ENCODE measurements around the gene GPANK1.
"Not testable (repeated sequence)": the region's sequence is repeated elsewhere in the genome, so short reads cannot be mapped to it uniquely, and the experiment has no call there.

The GPANK1 gene

GRCh38 chr6:31664790-31665500 lies at the start of gene GPANK1:
Gene GPANK1 (minus strand): TSS chr6:31664997. CDS start chr6:31664478, 519 bp downstream.
- FAIRE-seq, result peak; percentile 53

GRCh38 chr6:31713991-31714684 lies 49.3 kb upstream of the GPANK1 start:
- no peak for FAIRE-seq

- no peak for FAIRE-seq
Observed at GRCh38 chr6:31713465-31713864, 48.7 kb upstream of the GPANK1 start.

GRCh38 chr6:31712296-31712695 lies 47.5 kb upstream of the GPANK1 start:
- no peak for FAIRE-seq

- no peak for FAIRE-seq
Observed at GRCh38 chr6:31711233-31711632, 46.4 kb upstream of the GPANK1 start.

GRCh38 chr6:31710523-31711219 lies 45.9 kb upstream of the GPANK1 start:
- FAIRE-seq, result no peak

- FAIRE-seq, result not testable (repeated sequence)
Observed at GRCh38 chr6:31709157-31709556, 44.4 kb upstream of the GPANK1 start.

GRCh38 chr6:31708224-31708623 lies 43.4 kb upstream of the GPANK1 start:
- no peak for FAIRE-seq

- no peak for FAIRE-seq
Observed at GRCh38 chr6:31707701-31708100, 42.9 kb upstream of the GPANK1 start.

- FAIRE-seq, result no peak
Observed at GRCh38 chr6:31706599-31706998, 41.8 kb upstream of the GPANK1 start, which contains the start of gene LY6G6F. Gene LY6G6F (plus strand): TSS chr6:31706866. CDS start chr6:31706907, 41 bp downstream.

- no peak for FAIRE-seq
Observed at GRCh38 chr6:31705931-31706330, 41.1 kb upstream of the GPANK1 start.

GRCh38 chr6:31702819-31703716 lies 38.3 kb upstream of the GPANK1 start, which contains the start of gene ABHD16A:
Gene ABHD16A (minus strand): TSS chr6:31703324. CDS start chr6:31703281, 43 bp downstream.
- peak; percentile 69 for FAIRE-seq

GRCh38 chr6:31702405-31702818 lies 37.6 kb upstream of the GPANK1 start:
- FAIRE-seq, result no peak

- no peak for FAIRE-seq
Observed at GRCh38 chr6:31701666-31702404, 37.0 kb upstream of the GPANK1 start.

GRCh38 chr6:31700740-31701401 lies 36.1 kb upstream of the GPANK1 start:
- FAIRE-seq, result no peak

- FAIRE-seq, result no peak
Observed at GRCh38 chr6:31697555-31697954, 32.8 kb upstream of the GPANK1 start.

- FAIRE-seq, result no peak
Observed at GRCh38 chr6:31693535-31693934, 28.7 kb upstream of the GPANK1 start.

- FAIRE-seq, result no peak
Observed at GRCh38 chr6:31692886-31693285, 28.1 kb upstream of the GPANK1 start.

GRCh38 chr6:31692353-31692752 lies 27.6 kb upstream of the GPANK1 start:
- FAIRE-seq, result no peak

GRCh38 chr6:31691564-31692108 lies 26.8 kb upstream of the GPANK1 start:
- FAIRE-seq, result no peak

- FAIRE-seq, result no peak
Observed at GRCh38 chr6:31691078-31691463, 26.3 kb upstream of the GPANK1 start.

All from TTC549 (cell line).